ENCODE results near the gene PSMB7.

- no peak for TF ChIP-seq CTCF (IDR thresholded peaks at IDR 0.05; ENCODE audit: borderline replicate concordance, extremely low read depth, low read length, poor library complexity, severe bottlenecking)
- TF ChIP-seq EZH2 (IDR thresholded peaks at IDR 0.05; ENCODE audit: borderline replicate concordance, low read depth, low read length, severe bottlenecking) = no peak
These were observed 111.0 kb downstream of the PSMB7 start for GRCh38 chr9:124304285-124304684.
